Hepatocyte (in vitro differentiated cells): ENCODE data around the gene ZNF280D.

Source experiments
- EZH2 ChIP-seq: fragments of 200-600 bp; sonication (generic); IDR thresholded peaks from 2 replicates; pipeline ENCODE4 v1.6.1; 2016; ENCODE audit warnings: antibody characterized with exemption, mild to moderate bottlenecking, borderline replicate concordance
- TF ChIP-seq, protein P1 (sequence below): fragments of 200-600 bp; sonication (generic); IDR thresholded peaks from 2 replicates; pipeline ENCODE4 v1.5.1; 2016; ENCODE audit warnings: antibody characterized with exemption, mild to moderate bottlenecking; ENCODE audit not compliant: poor library complexity

DNA sequence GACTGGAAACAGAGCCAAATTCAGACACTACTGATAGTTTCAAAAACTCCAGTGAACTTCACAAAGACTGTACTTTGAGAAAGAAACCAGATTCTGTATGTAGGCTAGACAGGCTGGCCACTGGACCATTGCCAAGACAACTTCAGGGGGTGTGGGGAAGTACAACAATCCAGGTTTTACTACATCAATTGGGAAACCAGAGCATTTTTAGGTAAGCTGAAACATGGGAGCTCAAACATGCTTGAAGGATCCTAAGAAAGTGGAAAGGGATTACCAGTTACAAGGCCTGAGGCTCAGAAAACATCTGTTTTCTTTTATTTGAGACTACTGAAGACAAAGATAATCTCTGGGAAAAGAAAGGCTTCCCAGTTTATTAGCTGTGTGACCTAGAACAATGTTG lies 26.9 kb upstream of the ZNF280D start:
- TF ChIP-seq EZH2: no peak
- TF ChIP-seq, protein P1, sequence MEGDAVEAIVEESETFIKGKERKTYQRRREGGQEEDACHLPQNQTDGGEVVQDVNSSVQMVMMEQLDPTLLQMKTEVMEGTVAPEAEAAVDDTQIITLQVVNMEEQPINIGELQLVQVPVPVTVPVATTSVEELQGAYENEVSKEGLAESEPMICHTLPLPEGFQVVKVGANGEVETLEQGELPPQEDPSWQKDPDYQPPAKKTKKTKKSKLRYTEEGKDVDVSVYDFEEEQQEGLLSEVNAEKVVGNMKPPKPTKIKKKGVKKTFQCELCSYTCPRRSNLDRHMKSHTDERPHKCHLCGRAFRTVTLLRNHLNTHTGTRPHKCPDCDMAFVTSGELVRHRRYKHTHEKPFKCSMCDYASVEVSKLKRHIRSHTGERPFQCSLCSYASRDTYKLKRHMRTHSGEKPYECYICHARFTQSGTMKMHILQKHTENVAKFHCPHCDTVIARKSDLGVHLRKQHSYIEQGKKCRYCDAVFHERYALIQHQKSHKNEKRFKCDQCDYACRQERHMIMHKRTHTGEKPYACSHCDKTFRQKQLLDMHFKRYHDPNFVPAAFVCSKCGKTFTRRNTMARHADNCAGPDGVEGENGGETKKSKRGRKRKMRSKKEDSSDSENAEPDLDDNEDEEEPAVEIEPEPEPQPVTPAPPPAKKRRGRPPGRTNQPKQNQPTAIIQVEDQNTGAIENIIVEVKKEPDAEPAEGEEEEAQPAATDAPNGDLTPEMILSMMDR: no peak
